Esophagus (tissue), 2 donors: ENCODE data around the gene ETV1. TPM values are rescaled to one million over a fixed set of nuclear protein-coding genes. Genes with fewer than 3 reads are reported as not detected.
A peak's percentile ranks its signal among the peaks of the same experiment; 100 is the strongest.

Experiments
- H3K27ac ChIP-seq, 2 donors: one replicate each; pipeline ENCODE4 v1.5.1; 2013; ENCODE audit warnings: low read depth in 2 of 2, mild to moderate bottlenecking in 2 of 2, inconsistent platforms in 1 of 2, low read length in 1 of 2, moderate library complexity in 1 of 2
- H3K27me3 ChIP-seq, 2 donors: one replicate each; pipeline ENCODE4 v1.6.1; 2013; ENCODE audit warnings: low read length in 2 of 2, control low read depth in 1 of 2, mild to moderate bottlenecking in 1 of 2; ENCODE audit not compliant: insufficient read depth in 2 of 2, control insufficient read depth in 1 of 2
- H3K36me3 ChIP-seq, 2 donors: one replicate each; pipeline ENCODE4 v1.6.1; 2013; ENCODE audit warnings: low read length in 1 of 2; ENCODE audit not compliant: control insufficient read depth in 2 of 2, insufficient read depth in 2 of 2
- H3K4me1 ChIP-seq, 2 donors: one replicate each; pipeline ENCODE4 v1.6.1; 2013; ENCODE audit warnings: low read length in 1 of 2; ENCODE audit not compliant: control insufficient read depth in 2 of 2, insufficient read depth in 2 of 2
- H3K4me3 ChIP-seq, 2 donors: one replicate each; pipeline ENCODE4 v1.5.1; 2013; ENCODE audit warnings: low read length in 2 of 2, mild to moderate bottlenecking in 2 of 2, low read depth in 1 of 2, moderate library complexity in 1 of 2
- H3K9me3 ChIP-seq, 2 donors: one replicate each; pipeline ENCODE4 v1.6.1; 2013; ENCODE audit warnings: mild to moderate bottlenecking in 2 of 2, low read depth in 1 of 2, low read length in 1 of 2, moderate library complexity in 1 of 2; ENCODE audit not compliant: control insufficient read depth in 2 of 2, insufficient read depth in 1 of 2
- WGBS, 2 donors: extraction: QIAGEN DNeasy Blood & Tissue Kit; methylation state at CpG; one replicate each; pipeline ENCODE4 v1.1.7; 2013; 5-methylcytosine and 5-hydroxymethylcytosine counted together
- polyA plus RNA-seq, 2 donors: library from polyadenylated mRNA; stranded (reverse); fragments of 200-250 nt; gene quantifications; one replicate each; pipeline ENCODE4 v1.2.3, GENCODE V29; 2013
- donor health status: healthy with polysubstance abuse.
- donor health status: Bipolar disorder and iron deficiency.

Gene ETV1
- polyA plus RNA-seq = 1 to 10 TPM in 1 of 2 donors, under 1 TPM in 1; 0.65 to 1.2 TPM

DNA sequence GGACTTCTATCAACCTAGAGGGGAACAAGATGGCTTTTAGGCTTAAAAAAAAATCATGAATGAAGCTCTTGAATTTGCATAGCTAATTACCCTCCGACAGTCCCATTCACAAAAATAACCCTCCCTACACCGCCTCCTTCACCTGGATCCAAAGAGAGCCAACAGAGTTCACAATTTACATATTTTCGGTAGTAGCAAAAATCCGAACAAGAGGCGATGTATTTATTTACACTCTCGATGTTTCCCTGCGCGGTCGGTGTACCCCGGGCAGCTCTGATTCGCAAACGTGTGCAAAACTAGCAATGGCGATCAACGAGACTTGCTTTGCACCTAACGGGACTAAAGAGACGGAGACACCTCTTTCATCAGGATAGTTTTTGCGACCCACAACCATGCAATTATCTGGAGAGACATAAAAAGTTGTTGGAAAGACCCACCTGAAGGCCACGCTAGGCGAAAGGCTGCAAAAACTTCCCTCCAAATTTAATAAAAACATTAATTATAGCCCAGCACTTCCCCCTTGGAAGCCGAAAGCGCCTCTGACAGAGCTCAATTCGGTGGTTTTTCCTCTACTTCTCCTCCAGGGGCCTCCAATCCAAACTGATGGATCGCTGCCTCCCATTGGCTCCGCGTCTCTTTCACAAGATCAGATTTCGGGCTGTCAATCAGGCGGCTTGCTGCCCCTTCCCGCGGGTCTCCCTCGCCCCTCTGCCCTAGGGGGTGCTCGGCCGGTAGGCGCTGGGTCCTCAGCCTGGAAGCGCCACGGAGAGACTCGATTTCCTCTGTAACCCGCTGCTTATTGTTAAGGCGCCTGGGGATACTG, at the start of gene ETV1:
Gene ETV1 (minus strand): TSS at position 541 of the 823 bp plus-strand sequence. CDS start 614 bp downstream, outside the sequence.
- no peaks in the 10 kb centered on the region for H3K9me3 ChIP-seq
- WGBS, 2 donors = 1% methylated on average over 38 of the region's 38 CpGs
- no peaks in the 10 kb centered on the region for H3K36me3 ChIP-seq
- H3K4me1 ChIP-seq = no peaks in the 10 kb centered on the region
- peak within 1 kb of the TSS; percentile 68 to 87 for H3K27ac ChIP-seq
- no peaks in the 10 kb centered on the region for H3K27me3 ChIP-seq
- peak within 1 kb of the TSS; percentile 75 to 93 for H3K4me3 ChIP-seq

GRCh38 chr7:14024406-14024805, 34.9 kb upstream of the ETV1 start:
- WGBS, 2 donors = 82 to 85% methylated on average over 2 of the region's 2 CpGs
- H3K27me3 ChIP-seq = no peaks in the 10 kb centered on the region
- H3K4me1 ChIP-seq = no peaks in the 10 kb centered on the region

GRCh38 chr7:14023838-14024237, 34.4 kb upstream of the ETV1 start:
- Histone ChIP-seq H3K36me3 (no peaks in the 10 kb centered on the region), H3K4me3 (no peak overlapping the region), H3K27me3 (no peaks in the 10 kb centered on the region), H3K9me3 (no peaks in the 10 kb centered on the region), H3K4me1 (no peaks in the 10 kb centered on the region), H3K27ac (no peak overlapping the region)
- WGBS, 2 donors = 85 to 92% methylated on average over 2 of the region's 2 CpGs

More at GRCh38 chr7:14024406-14024805, 34.9 kb upstream of the ETV1 start:
- no peaks in the 10 kb centered on the region for H3K9me3 ChIP-seq
- no peak overlapping the region for H3K27ac ChIP-seq
- no peaks in the 10 kb centered on the region for H3K36me3 ChIP-seq
- H3K4me3 ChIP-seq = no peak overlapping the region

DNA sequence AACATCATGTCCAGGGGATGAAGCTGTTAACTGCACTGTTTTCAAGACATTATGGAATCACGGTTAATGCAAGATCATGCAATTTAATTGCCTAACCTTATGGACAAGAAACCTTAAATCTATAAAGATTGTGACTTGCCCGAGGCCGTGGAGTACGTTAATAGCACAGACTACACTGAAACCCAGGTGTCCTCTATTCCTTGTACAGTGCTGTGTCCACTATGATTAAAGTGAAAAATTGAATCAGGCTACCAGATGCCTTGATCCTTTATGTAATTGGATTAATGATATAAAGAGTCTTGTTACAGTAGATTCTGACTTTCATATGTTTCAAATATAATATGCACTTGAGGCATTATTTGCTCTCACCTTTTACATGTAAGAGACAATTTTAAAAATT, 33.9 kb upstream of the ETV1 start:
- Histone ChIP-seq H3K9me3 (no peaks in the 10 kb centered on the region), H3K27ac (no peak overlapping the region), H3K4me1 (no peaks in the 10 kb centered on the region), H3K4me3 (no peak overlapping the region), H3K36me3 (no peaks in the 10 kb centered on the region), H3K27me3 (no peaks in the 10 kb centered on the region)
- 84% methylated on average over 4 of the region's 4 CpGs for WGBS, 2 donors

GRCh38 chr7:14021069-14021468, 31.6 kb upstream of the ETV1 start:
- H3K4me3 ChIP-seq = no peak overlapping the region
- no peaks in the 10 kb centered on the region for H3K4me1 ChIP-seq
- 48 to 63% methylated on average over 3 of the region's 3 CpGs for WGBS, 2 donors
- no peaks in the 10 kb centered on the region for H3K36me3 ChIP-seq
- no peaks in the 10 kb centered on the region for H3K9me3 ChIP-seq
- H3K27ac ChIP-seq = no peak overlapping the region
- no peaks in the 10 kb centered on the region for H3K27me3 ChIP-seq

GRCh38 chr7:14020339-14020900, 31.0 kb upstream of the ETV1 start:
- Histone ChIP-seq H3K9me3 (no peaks in the 10 kb centered on the region), H3K4me3 (no peak overlapping the region), H3K27ac (no peak overlapping the region), H3K27me3 (no peaks in the 10 kb centered on the region), H3K36me3 (no peaks in the 10 kb centered on the region), H3K4me1 (no peaks in the 10 kb centered on the region)
- 67 to 73% methylated on average over 2 of the region's 2 CpGs for WGBS, 2 donors

DNA sequence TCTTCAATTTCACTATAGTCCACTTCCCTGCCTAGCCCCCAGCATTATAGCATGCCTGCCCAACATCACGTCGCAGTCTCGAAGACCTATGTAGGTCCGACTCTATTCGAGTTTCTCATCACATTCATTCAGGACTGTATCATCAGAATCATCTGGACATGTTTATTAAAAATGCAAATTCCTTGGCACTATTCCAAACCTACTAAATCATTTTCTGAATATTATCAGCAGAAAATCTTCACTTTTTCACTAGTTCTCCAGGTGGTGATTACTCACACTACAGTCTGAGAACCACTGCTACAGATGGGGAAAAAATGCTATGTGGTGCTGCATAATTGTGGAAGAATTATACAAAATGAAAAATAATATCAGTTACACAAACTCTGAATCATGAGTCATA, 29.3 kb upstream of the ETV1 start:
- no peak overlapping the region for H3K27ac ChIP-seq
- WGBS, 2 donors = 86 to 93% methylated on average over 5 of the region's 5 CpGs
- no peaks in the 10 kb centered on the region for H3K27me3 ChIP-seq
- H3K4me3 ChIP-seq = no peak overlapping the region
- H3K36me3 ChIP-seq = no peaks in the 10 kb centered on the region
- no peaks in the 10 kb centered on the region for H3K9me3 ChIP-seq
- no peaks in the 10 kb centered on the region for H3K4me1 ChIP-seq

GRCh38 chr7:14016950-14017349, 27.5 kb upstream of the ETV1 start:
- WGBS, 2 donors = 80 to 87% methylated on average over 2 of the region's 2 CpGs
- Histone ChIP-seq H3K36me3 (no peaks in the 10 kb centered on the region), H3K9me3 (no peaks in the 10 kb centered on the region), H3K27ac (no peak overlapping the region), H3K4me3 (no peak overlapping the region), H3K4me1 (no peaks in the 10 kb centered on the region), H3K27me3 (no peaks in the 10 kb centered on the region)

DNA sequence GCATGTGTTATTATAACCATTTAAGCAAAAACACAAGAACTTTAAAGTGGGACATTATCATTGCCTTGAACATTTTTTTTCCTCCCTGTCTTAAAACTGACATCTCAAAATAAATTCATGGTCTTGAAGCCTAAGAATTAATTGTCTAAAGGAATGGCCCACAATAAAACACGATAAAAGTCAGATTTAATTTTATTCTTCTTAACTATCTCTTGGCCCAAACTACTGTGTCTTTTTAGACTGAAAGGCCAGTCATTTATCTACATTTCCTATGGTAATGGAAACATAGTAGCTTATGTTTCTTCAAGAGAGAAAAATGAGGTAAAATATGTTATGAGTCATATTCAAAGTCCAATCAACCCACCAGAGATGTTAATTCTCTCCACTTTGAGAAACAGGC, 24.4 kb upstream of the ETV1 start:
- no peaks in the 10 kb centered on the region for H3K36me3 ChIP-seq
- H3K9me3 ChIP-seq = no peaks in the 10 kb centered on the region
- no peak overlapping the region for H3K4me3 ChIP-seq
- WGBS, 2 donors = 59 to 71% methylated on average over 1 of the region's 1 CpG
- H3K27ac ChIP-seq = no peak overlapping the region
- H3K4me1 ChIP-seq = no peaks in the 10 kb centered on the region
- no peaks in the 10 kb centered on the region for H3K27me3 ChIP-seq
